Measurements from ENCODE around the gene TARS3.
"Not testable (repeated sequence)": the region's sequence is repeated elsewhere in the genome, so short reads cannot be mapped to it uniquely, and the experiment has no call there.

TARS3 gene

DNA sequence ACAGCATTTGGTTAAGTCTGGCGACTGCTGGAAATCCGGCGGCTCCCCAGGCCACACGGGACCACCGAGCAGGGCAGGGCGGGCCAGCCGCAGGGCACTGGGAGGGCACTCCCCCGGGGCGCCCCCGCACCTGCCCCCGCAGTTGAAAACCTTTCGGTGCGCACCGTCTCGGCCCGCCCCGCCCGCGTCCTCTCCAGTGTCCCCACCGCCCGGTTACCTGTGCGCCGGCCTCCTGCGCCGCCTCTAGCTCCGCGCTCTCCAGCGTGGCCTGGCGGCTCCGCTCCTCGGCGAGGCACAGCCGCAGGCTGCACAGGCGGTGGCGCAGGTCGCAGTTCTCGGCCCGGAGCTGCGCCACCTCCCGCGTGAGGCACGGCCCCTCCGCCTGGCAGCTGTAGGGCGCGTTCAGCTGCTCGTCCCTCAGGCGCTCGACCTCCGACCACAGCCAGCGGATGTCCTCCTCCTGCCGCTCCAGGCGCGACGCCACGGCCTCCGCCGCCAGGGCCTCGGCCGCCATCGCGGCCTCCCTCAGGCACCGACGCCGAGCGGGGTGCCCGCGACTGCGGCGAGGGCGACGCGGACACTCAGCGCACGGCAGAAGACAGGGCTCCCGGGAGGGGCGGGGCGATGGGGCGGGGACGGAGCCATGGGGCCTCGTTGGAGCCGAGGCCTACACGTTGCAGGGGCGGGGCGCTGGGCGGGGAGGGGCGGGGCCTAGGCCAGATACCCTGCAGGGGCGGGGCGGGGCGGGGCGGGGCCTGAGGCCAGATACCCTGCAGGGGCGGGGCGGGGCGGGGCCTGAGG, at the start of gene TARS3:
Gene TARS3, minus strand, starts transcription at position 600 of the 801 bp plus-strand sequence. Its CDS starts 86 bp downstream, at position 514.
- peak; percentile 99 for DNase-seq (ENCODE audit: low spot score)

DNA sequence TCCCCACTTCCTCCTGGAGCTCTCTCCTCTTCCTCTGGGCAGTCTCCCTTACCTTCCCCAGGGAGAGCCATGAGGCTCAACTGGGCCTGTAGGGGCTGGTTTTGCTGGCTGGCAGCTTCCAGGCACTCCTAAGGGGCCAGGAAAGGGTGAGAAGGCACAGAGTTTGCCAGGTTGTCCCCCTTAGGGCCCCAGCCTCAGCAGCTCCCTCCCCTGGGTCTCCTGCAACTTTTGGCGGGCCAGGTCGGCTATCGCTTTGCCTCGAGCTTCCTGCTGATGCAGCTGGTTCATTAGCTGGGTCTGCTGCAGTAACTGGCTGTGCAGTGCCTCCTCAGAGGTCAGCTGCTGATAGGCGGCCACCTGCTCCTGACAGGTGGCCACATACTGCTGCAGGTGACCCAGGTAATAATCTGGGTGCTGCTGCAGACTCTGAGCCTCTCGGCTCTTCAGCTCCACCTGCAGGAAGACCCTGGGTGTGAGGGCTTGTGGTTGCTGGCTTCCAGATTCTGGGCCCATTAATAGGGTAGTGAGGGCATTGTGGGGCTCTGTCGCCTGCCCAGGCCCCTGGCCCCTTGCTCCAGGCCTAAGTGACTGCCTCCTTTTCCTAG, 49.3 kb upstream of the TARS3 start:
- DNase-seq (ENCODE audit: low spot score), result no peak

DNA sequence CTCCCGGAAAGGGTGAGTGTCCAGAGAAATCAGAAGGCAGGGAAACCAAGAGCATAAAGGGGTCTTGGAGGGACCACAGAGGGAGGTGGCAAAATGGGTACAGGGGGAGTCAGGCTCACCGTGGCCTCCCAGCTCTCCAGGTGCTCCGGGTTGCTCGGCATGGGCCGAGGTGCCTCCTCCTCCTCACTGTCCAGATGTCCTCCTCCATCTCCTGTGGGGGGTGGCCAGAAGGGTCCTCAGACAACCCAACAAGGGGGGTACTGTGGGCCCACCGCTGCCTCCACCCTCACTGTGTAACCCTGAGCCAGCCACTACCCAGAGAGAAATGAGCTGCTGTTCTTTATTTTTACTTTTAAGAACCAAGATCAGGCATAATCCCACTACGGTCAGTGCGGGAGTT, 48.6 kb upstream of the TARS3 start:
- no peak for DNase-seq (ENCODE audit: low spot score)

DNA sequence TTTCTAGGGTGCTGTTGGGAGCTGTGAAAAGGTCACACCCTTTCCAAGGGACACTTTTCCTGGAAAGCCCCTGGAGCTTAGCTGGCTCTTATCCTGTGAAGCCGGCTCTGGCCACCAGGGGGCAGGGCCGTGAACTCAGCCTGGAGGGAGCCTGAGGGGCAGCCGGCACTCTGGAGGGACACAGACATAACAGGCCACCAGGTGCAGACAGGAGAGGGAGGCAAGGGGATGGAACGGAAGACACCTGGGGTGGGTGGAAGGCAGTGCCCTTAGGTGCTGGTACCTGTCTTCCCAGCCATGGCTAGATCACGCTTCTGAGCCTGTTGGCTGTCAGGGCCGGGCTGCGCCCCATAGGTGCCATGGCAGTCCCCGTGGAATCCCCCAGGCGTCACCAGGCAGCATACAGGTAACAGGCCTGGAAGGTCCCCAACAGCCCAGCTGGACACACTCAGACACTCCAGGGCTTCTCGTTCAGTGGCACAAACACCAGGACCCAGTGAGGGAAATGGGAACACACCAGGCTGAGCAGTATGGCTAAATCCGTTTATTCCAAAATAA, 42.9 kb upstream of the TARS3 start:
- DNase-seq (ENCODE audit: low spot score), result not testable (repeated sequence)

GRCh38 chr15:101765772-101766456, 41.6 kb upstream of the TARS3 start:
- DNase-seq (ENCODE audit: low spot score), result no peak

DNA sequence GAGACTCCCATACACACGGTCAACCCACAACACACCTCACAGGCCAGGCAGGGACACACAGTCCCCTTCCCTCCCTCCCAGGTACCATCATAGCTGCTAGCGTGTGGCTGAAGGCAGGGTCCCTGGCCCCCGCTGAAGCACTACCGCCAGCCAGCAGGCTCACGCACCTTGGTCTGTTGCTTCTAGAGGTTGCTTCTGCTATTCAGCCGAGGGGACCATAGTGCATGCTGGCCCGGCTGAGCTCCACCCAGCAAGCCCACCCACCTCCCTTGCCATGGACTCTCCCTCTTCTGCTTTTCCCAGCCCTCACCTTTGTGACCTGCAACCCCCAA, 41.0 kb upstream of the TARS3 start:
- DNase-seq (ENCODE audit: low spot score), result not testable (repeated sequence)

DNA sequence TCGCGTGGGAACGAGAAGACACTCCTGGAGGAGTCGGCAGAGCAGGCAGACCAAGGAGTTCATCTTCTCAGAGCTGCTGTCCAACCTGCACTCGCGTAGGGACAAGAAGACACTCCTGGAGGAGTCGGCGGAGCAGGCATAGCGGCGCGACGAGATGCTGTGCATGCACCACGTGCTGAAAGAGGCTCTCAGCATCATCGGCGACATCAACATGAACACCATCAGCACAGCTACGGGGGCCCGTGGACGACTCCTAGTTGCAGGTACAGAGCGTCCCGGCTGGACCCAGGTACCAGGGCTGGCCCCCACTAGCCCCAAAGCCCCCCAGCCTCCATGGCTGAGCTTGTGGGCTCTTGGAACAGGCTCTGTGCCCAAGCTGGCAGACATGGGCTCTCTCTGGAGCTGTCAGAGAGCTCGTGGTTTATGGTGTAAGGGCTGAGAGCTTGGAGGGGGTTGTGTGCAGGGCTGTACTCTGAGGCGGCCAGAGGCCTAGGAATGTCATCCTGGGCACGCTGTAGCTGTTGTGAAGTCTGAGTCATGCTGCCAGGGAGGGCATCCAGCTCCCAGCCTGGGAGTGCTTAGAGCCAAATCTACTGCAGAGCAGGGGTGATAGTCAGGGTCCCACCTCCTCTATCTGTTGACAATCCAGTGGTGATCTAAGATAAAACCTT, 40.5 kb upstream of the TARS3 start:
- not testable (repeated sequence) for DNase-seq (ENCODE audit: low spot score)

DNA sequence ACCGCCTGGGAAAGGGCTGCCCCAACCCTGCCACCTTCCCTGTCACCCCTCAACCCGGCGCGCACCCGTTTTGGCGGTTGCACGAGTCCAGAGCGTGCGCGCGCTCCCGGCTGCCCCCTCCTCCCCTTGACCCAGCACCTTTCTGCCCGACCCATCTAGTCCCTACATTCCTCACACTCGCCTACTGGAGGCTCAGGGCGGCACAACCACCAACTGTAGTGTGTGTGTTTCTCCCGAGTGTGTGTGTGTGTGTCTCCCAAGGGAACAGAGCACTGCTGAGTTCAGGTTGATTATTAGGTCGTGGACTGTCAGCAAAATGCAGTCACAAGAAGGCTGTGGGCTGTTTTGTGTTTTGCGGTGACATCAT, 22.4 kb upstream of the TARS3 start:
- DNase-seq (ENCODE audit: low spot score), result not testable (repeated sequence)

DNA sequence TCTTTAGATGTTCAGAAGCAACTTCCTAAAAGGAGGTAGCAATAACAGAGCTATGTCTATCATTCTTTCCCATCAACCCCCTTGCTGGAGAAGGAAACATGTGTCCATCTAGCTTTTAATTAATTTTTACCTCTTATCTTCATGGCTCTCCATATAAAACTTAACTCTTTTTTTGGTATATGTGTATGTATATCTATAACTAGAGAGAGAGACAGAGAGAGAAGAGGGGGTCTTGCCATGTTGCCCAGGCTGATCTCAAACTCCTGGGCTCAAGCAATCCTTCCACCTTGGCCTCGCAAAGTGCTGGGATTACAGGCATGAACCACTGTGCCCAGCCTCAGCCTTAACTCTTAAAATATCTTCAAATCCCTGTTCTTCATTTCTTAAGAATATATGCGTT, 10.6 kb upstream of the TARS3 start:
- DNase-seq (ENCODE audit: low spot score), result not testable (repeated sequence)

DNA sequence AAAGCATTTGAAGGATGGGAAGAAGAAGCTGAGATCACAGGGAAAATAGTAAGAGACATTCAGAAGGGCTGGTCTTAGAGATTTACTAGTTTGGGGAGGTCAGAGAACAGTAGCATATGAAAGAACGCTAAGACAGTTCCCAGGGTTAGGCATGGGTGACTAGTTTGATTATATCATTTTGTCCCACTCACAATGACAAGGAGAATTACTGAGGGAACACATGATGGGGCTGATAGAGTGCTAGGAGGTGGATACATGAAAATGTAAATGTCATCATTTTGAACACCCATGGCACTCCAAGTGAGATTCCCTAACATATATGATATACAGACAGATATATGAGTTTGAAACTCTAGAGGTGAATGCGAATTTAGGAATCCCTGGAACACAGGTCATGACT, 9.3 kb upstream of the TARS3 start:
- no peak for DNase-seq (ENCODE audit: low spot score)

- no peak for DNase-seq (ENCODE audit: low spot score)
Measured at GRCh38 chr15:101732772-101733171, 8.5 kb upstream of the TARS3 start.

DNA sequence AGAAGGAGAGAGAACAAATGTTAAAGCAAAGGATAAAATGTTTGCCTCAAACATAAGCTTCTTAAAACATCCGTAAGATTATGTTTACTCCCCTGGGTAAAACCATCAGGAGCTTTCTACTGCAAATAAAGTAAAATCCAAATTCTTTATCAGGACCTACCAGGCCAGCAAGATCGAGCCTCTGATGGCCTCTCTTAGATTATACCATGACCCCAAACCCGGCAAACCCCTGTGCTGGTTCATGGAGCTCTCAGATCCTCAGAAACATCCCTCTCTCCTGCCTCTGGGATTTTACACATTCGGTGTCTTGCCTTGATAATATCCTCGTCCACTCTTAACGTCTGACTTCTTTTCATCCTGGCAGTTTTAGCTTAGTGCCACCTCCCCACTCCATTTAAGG, 7.5 kb upstream of the TARS3 start:
- no peak for DNase-seq (ENCODE audit: low spot score)

DNA sequence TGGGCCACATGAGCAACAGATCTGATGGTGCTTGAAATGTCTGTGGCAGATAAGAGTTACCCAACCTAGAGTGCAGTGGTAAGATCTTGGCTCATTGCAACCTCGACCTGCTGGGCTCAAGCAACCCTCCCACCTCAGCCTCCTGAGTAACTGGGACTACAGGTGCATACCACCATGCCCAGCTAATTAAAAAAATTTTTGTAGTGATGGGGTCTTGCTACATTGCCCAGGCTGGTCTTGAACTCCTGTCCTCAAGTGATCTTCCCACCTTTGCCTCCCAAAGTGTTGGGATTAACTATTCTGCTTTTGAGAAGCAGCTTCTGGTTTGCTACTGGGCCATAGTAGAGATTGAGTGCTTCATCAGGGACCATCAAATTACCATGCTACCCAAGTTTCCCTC, 2.9 kb upstream of the TARS3 start:
- no peak for DNase-seq (ENCODE audit: low spot score)

- DNase-seq (ENCODE audit: low spot score), result no peak
Measured at GRCh38 chr15:101725073-101725472, 800 bp upstream of the TARS3 start.

GRCh38 chr15:101724675-101725005, 367 bp upstream of the TARS3 start:
- no peak for DNase-seq (ENCODE audit: low spot score)

DNA sequence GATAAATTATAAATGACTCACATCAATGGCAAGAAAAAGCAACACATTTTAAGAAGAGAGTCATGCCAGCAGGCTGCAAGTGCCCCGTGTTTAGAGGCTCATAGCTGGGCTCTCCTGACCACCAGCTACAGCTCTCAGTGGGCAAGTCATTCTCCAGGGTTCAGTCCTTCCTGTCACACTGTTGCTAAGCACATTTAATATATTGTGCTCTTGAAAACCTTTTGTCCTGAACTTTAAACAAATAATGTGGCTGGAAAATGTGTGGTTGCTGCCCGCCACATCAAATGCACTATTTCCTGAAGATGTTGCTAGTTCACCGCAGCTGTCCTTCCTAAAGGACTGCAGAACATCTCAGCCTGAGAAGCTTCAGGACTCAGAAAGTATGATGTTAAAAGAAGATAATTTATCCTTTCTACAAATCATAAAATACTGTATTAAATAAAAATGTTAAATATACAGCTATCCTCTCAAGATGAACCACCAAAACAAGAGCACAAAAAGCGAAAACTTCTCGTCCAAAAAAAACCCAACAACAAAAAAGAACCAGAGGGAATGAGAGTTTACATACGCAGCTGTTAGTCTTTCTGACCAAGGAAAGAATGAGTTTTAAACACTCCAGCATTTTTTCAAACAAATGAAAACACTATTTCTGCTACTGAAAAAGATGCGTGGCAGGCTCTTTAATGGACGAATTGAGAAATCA, 951 bp downstream of the TARS3 start:
- peak; percentile 32 for DNase-seq (ENCODE audit: low spot score)

DNA sequence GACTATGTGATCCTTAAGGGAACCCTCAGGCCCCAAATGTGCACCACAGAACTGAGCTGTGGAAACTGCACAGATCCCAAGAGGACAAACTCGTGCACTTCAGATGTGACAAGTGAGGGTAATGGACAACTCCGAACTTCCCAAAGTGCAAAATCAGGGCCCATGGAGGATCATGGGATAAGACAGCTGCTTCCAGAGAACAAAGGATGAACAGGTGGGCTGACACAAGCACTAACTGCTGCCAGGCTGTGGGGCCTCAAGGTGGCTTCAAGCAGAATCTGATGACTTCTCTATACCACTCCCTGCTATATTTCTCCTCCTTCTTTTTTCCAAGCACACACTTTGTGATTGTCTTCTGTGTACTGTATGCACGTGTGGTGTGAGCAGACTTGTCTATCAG, 5.4 kb downstream of the TARS3 start:
- no peak for DNase-seq (ENCODE audit: low spot score)

DNA sequence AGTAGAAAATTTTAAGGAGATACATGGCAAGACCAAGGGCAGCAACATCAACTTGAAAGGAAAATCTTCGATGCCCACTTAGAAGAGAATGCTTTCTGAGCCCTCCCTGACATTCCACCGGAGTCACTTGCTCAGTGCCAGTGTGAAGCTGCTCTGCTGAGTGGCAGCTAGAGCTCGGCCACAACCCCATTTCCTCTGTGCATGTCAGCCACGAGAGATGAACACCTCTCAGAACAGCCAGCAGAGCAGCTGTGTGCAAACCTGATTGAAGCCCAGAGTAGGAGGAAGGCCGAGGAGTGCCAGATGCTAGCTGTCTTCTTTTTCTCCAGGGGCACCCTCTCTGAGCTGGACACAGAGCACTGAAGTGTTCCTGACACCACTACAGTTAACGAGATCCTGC, 12.2 kb downstream of the TARS3 start:
- no peak for DNase-seq (ENCODE audit: low spot score)

- peak; percentile 85 for DNase-seq (ENCODE audit: low spot score)
Measured at GRCh38 chr15:101710806-101711205, 13.5 kb downstream of the TARS3 start.

- no peak for DNase-seq (ENCODE audit: low spot score)
Measured at GRCh38 chr15:101709466-101709865, 14.8 kb downstream of the TARS3 start.

DNA sequence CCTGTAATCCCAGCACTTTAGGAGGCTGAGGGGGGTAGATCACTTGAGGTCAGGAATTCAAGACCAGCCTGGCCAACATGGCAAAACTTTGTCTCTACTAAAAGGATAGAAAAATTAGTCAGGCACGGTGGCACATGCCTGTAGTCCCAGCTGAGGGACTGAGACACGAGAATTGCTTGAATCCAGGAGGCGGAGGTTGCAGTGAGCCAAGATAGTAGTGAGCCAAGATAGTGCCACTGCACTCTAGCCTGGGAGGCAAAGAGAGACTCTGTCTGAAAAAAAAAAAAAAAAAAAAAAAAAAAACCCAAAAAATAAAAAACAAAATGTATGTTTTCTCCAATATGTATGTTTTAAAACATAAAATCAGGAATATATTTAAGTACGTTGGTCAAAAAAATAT, 16.3 kb downstream of the TARS3 start:
- no peak for DNase-seq (ENCODE audit: low spot score)

GRCh38 chr15:101702077-101702476, 22.2 kb downstream of the TARS3 start:
- no peak for DNase-seq (ENCODE audit: low spot score)
